ENCODE data around the gene SLC66A3.

Gene SLC66A3

GRCh38 chr2:11222845-11223244, 67.6 kb downstream of the SLC66A3 start:
- DNase-seq = no peak

GRCh38 chr2:11224887-11225286, 69.6 kb downstream of the SLC66A3 start:
- peak; percentile 2 for DNase-seq

GRCh38 chr2:11227595-11227994, 72.3 kb downstream of the SLC66A3 start:
- DNase-seq = no peak

Data from GF-D8 (cell line).